ENCODE results near the gene PDGFD.

GRCh38 chr11:103875855-103876510, 288.0 kb downstream of the PDGFD start:
- TF ChIP-seq POLR2AphosphoS5 (IDR thresholded peaks at IDR 0.05; ENCODE audit: borderline replicate concordance, low read depth, low read length) (no peak), EZH2 (IDR thresholded peaks at IDR 0.05) (no peak)

Measured in SK-N-MC (cell line).